ENCODE results near the gene INAFM2. TPM values are rescaled to one million over a fixed set of nuclear protein-coding genes. Genes with fewer than 3 reads are reported as not detected.

The INAFM2 gene
- total RNA-seq, 3 donors from 2014 or later = 11.4 to 13.3 (median 13.3) TPM

GRCh38 chr15:40369474-40369869 is 46.0 kb downstream of the INAFM2 start:
- ATAC-seq (no peak), DNase-seq (no peak)
- no peaks in the 10 kb centered on the region for H3K27me3 Mint-ChIP-seq (ENCODE audit: low read depth)
- no peak overlapping the region for H3K4me3 Mint-ChIP-seq
- no peaks in the 10 kb centered on the region for H3K9me3 Mint-ChIP-seq
- H3K4me1 Mint-ChIP-seq (ENCODE audit: low read depth) = peaks cover 18% of the 10 kb centered on the region
- H3K36me3 Mint-ChIP-seq (ENCODE audit: insufficient read depth) = no peaks in the 10 kb centered on the region

GRCh38 chr15:40369971-40370370 is 46.5 kb downstream of the INAFM2 start:
- no peak for ATAC-seq
- no peaks in the 10 kb centered on the region for H3K27me3 Mint-ChIP-seq (ENCODE audit: low read depth)

DNA sequence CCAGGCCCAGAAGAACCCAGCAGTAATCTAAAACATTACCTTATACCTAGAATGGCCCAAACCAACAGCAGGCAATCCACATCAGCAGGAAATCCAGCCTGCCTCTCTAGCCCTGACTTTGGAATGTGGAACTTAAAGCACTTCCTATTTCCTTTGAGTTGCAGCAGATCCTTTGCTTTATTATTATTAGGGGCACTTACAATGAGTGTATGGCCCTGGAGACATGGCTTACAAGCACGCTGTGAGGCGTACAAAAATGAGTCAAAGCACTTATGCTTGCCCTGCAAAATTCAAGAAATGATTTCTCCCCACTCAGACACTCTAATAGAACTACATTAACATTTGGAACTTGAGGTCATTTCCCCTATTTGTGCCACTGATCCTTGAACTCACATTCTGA is 49.5 kb downstream of the INAFM2 start:
- Mint-ChIP-seq H3K27me3 (ENCODE audit: low read depth) (no peaks in the 10 kb centered on the region), H3K9me3 (no peaks in the 10 kb centered on the region), H3K4me1 (ENCODE audit: low read depth) (no peaks in the 10 kb centered on the region), H3K4me3 (no peak overlapping the region), H3K36me3 (ENCODE audit: insufficient read depth) (no peaks in the 10 kb centered on the region)
- DNase-seq = no peak
- ATAC-seq = no peak

More at GRCh38 chr15:40369971-40370370, 46.5 kb downstream of the INAFM2 start:
- DNase-seq = no peak
- H3K9me3 Mint-ChIP-seq = no peaks in the 10 kb centered on the region
- H3K4me1 Mint-ChIP-seq (ENCODE audit: low read depth) = peaks cover 18% of the 10 kb centered on the region
- H3K4me3 Mint-ChIP-seq = no peak overlapping the region
- no peaks in the 10 kb centered on the region for H3K36me3 Mint-ChIP-seq (ENCODE audit: insufficient read depth)

Other genes with a start within 250 kb of the INAFM2 start
- gene BMF, start 214.8 kb upstream of the INAFM2 start, total RNA-seq = 1 to 10 TPM; 3.1 to 7.1 (median 6.6) TPM
- gene BUB1B, start 162.6 kb upstream of the INAFM2 start, total RNA-seq = 10 to 100 TPM; 12.1 to 17.4 (median 15.6) TPM
- gene PAK6, start 84.6 kb upstream of the INAFM2 start, total RNA-seq = under 1 TPM; 0.28 to 0.84 (median 0.76) TPM
- gene ANKRD63, start 40.6 kb upstream of the INAFM2 start, total RNA-seq = not detected
- gene PLCB2, start 15.8 kb upstream of the INAFM2 start, total RNA-seq = 10 to 100 TPM; 41.7 to 50.3 (median 48.6) TPM
- gene CCDC9B, start 17.2 kb downstream of the INAFM2 start, total RNA-seq = under 1 TPM; 0.13 to 0.30 (median 0.25) TPM
- under 1 TPM in 1 of 3 donors, not detected in 2; 0.54 TPM for gene PHGR1, start 27.3 kb downstream of the INAFM2 start, total RNA-seq
- under 1 TPM; 0.03 to 0.26 (median 0.08) TPM for gene DISP2, start 34.5 kb downstream of the INAFM2 start, total RNA-seq
- gene KNSTRN, start 59.0 kb downstream of the INAFM2 start, total RNA-seq = 10 to 100 TPM; 22.6 to 37.0 (median 29.1) TPM
- gene IVD, start 82.1 kb downstream of the INAFM2 start, total RNA-seq = 10 to 100 TPM; 65.2 to 71.4 (median 68.7) TPM
- 10 to 100 TPM; 28.0 to 31.6 (median 31.5) TPM for gene BAHD1, start 117.3 kb downstream of the INAFM2 start, total RNA-seq
- 1 to 10 TPM; 6.2 to 7.1 (median 7.0) TPM for gene CHST14, start 147.3 kb downstream of the INAFM2 start, total RNA-seq
- 10 to 100 TPM; 29.9 to 33.9 (median 31.0) TPM for gene CCDC32, start 241.3 kb downstream of the INAFM2 start, total RNA-seq
- gene RPUSD2, start 245.6 kb downstream of the INAFM2 start, total RNA-seq = 10 to 100 TPM; 33.3 to 41.1 (median 37.0) TPM

All from activated T-cell treated with anti-CD3 and anti-CD28 coated beads, Interleukin-2, amount 50 U/mL, for 4 hours (primary cell).